HCT116 (cell line): Measurements from ENCODE around the gene CSTPP1. TPM values are rescaled to one million over a fixed set of nuclear protein-coding genes. Genes with fewer than 3 reads are reported as not detected.

Experiments used
- ATAC-seq: fragments of 200-7000 bp; cut with Tn5 transposase; 2 replicates; pipeline ENCODE4 v1.9.1; 2020; ENCODE audit warnings: mild to moderate bottlenecking, moderate library complexity
- BruUV-seq: library from RNA; stranded (reverse); fragments of 400-500 nt; replicated peaks from 2 replicates; lab custom pipeline; 2021; lab: Mats Ljungman, UMichigan
- CTCF ChIA-PET: fragments of 300-600 bp; sonication (Branson Sonifier 250); formaldehyde crosslinking; loops from one replicate; lab custom pipeline; 2021; ENCODE audit warnings: antibody characterized with exemption; lab: Charles Lee
- POLR2A ChIA-PET: fragments of 300-600, 350-600 bp; sonication (Branson Sonifier 250); formaldehyde crosslinking; loops from one replicate; lab custom pipeline; 2021; ENCODE audit warnings: antibody characterized with exemption; lab: Charles Lee
- RAD21 ChIA-PET, 2 experiments: fragments of 300-600 bp; sonication (Branson Sonifier 250); formaldehyde crosslinking; loops; one replicate each; lab custom pipeline; 2023; ENCODE audit warnings: low total read pairs in 2 of 2; ENCODE audit not compliant: uncharacterized antibody in 2 of 2, unreplicated experiment in 2 of 2, low non-redundant PET in 1 of 2; lab: Charles Lee
- DNase-seq: peaks from one replicate; pipeline ENCODE4 v3.0.0-alpha.2; 2010; ENCODE audit warnings: low read depth, low spot score
- H2AFZ ChIP-seq: fragments of 200-600 bp; shearing (Covaris generic), sonication (generic); 2 replicates; pipeline ENCODE4 v1.6.1; 2017; ENCODE audit warnings: low read depth, mixed run types, mixed read lengths, antibody characterized with exemption, low read length; ENCODE audit not compliant: poor library complexity, severe bottlenecking
- H3K27ac ChIP-seq: 2 replicates; pipeline ENCODE4 v1.5.1; 2012; ENCODE audit warnings: low read depth, low read length
- H3K27me3 ChIP-seq: fragments of 200-600 bp; sonication (generic); 2 replicates; pipeline ENCODE4 v1.6.1; 2016; ENCODE audit warnings: mixed run types, low read length, mixed read lengths; ENCODE audit not compliant: insufficient read depth
- H3K36me3 ChIP-seq, 2 experiments: fragments of 200-500 bp in 1 of 2; fragments of 200-600 bp in 1 of 2; sonication (Bioruptor generic) in 1 of 2; sonication (generic) in 1 of 2; 2 replicates each; pipeline versions ENCODE4 v1.5.1 to v1.6.1; 2014 to 2016; ENCODE audit warnings: low read length in 2 of 2, inconsistent platforms in 1 of 2, mixed read lengths in 1 of 2, mixed run types in 1 of 2; ENCODE audit not compliant: insufficient read depth in 2 of 2, control insufficient read depth in 1 of 2
- H3K4me1 ChIP-seq, 2 experiments: fragments of 200-600 bp in 1 of 2; sonication (generic) in 1 of 2; 2 replicates each; pipeline versions ENCODE4 v1.5.1 to v1.6.1; 2012 to 2017; ENCODE audit warnings: low read length in 2 of 2, inconsistent platforms in 1 of 2, mild to moderate bottlenecking in 1 of 2, mixed read lengths in 1 of 2, mixed run types in 1 of 2, moderate library complexity in 1 of 2; ENCODE audit not compliant: insufficient read depth in 2 of 2, control insufficient read depth in 1 of 2
- H3K4me2 ChIP-seq: fragments of 200-600 bp; sonication (generic); 2 replicates; pipeline ENCODE4 v1.6.1; 2017; ENCODE audit warnings: mixed run types, low read length, mixed read lengths
- H3K4me3 ChIP-seq, 2 experiments: fragments of 200-600 bp in 1 of 2; sonication (generic) in 1 of 2; replicated peaks in 1 of 2; 2 replicates each; pipeline ENCODE4 v1.5.1; 2011 to 2016; ENCODE audit warnings: low read length in 2 of 2, control low read depth in 1 of 2, low read depth in 1 of 2, mild to moderate bottlenecking in 1 of 2, mixed read lengths in 1 of 2, mixed run types in 1 of 2
- H3K79me2 ChIP-seq: fragments of 200-600 bp; sonication (generic); 2 replicates; pipeline ENCODE4 v1.6.1; 2017; ENCODE audit warnings: mild to moderate bottlenecking, mixed run types, low read length, moderate library complexity, mixed read lengths; ENCODE audit not compliant: insufficient read depth
- H3K9ac ChIP-seq: fragments of 200-600 bp; sonication (generic); 2 replicates; pipeline ENCODE4 v1.6.1; 2016; ENCODE audit warnings: low read length, mixed read lengths
- H3K9me2 ChIP-seq: fragments of 200-600 bp; sonication (generic), shearing (Covaris generic); 2 replicates; pipeline ENCODE4 v1.6.1; 2017; ENCODE audit warnings: mixed run types, mild to moderate bottlenecking, moderate library complexity; ENCODE audit not compliant: insufficient read depth
- H3K9me3 ChIP-seq, 2 experiments: fragments of 200-500 bp in 1 of 2; fragments of 200-600 bp in 1 of 2; sonication (Bioruptor generic) in 1 of 2; sonication (generic) in 1 of 2; 2 replicates each; pipeline ENCODE4 v1.6.1; 2014 to 2017; ENCODE audit warnings: low read length in 2 of 2, mixed read lengths in 2 of 2, inconsistent platforms in 1 of 2, low read depth in 1 of 2, mild to moderate bottlenecking in 1 of 2, mixed run types in 1 of 2, moderate library complexity in 1 of 2; ENCODE audit not compliant: control insufficient read depth in 1 of 2, insufficient read depth in 1 of 2
- H4K20me1 ChIP-seq: fragments of 200-600 bp; sonication (generic), shearing (Covaris generic); 2 replicates; pipeline ENCODE4 v1.6.1; 2017; ENCODE audit warnings: mixed run types, mild to moderate bottlenecking, moderate library complexity; ENCODE audit not compliant: insufficient read depth
- CEBPB ChIP-seq: IDR thresholded peaks from 2 replicates; pipeline ENCODE4 v1.6.1; 2012; ENCODE audit warnings: low read depth
- FOSL1 ChIP-seq: IDR thresholded peaks from 2 replicates; pipeline ENCODE4 v1.6.1; 2012; ENCODE audit warnings: low read depth
- JUND ChIP-seq: IDR thresholded peaks from 2 replicates; pipeline ENCODE4 v1.6.1; 2012
- POLR2A ChIP-seq: IDR thresholded peaks from 2 replicates; pipeline ENCODE4 v1.7.0; 2011; ENCODE audit warnings: borderline replicate concordance; ENCODE audit not compliant: insufficient read depth, insufficient read length; ENCODE audit errors: extremely low read depth
- POLR2AphosphoS5 ChIP-seq: IDR thresholded peaks from 2 replicates; pipeline ENCODE4 v1.6.1; 2011; ENCODE audit warnings: mild to moderate bottlenecking, low read depth, low read length, moderate library complexity
- SIN3A ChIP-seq: IDR thresholded peaks from 2 replicates; pipeline ENCODE4 v1.6.1; 2012; ENCODE audit warnings: low read depth
- SP1 ChIP-seq: IDR thresholded peaks from 2 replicates; pipeline ENCODE4 v1.6.1; 2012; ENCODE audit warnings: low read depth
- SRF ChIP-seq: IDR thresholded peaks from 2 replicates; pipeline ENCODE4 v1.6.1; 2012; ENCODE audit warnings: low read depth
- YY1 ChIP-seq: IDR thresholded peaks from 2 replicates; pipeline ENCODE4 v1.6.1; 2011; ENCODE audit warnings: low read length, low read depth, moderate library complexity, mild to moderate bottlenecking; ENCODE audit not compliant: insufficient replicate concordance; ENCODE audit errors: extremely low read depth
- intact Hi-C: fragments of 100-400 bp; cut with micrococcal nuclease; formaldehyde crosslinking; loops from 2 replicates; pipeline ENCODE4 v1.10.0; 2022
- total RNA-seq: library from RNA; stranded (reverse); gene quantifications from one replicate; pipeline ENCODE4 v1.2.1, GENCODE V29; 2021; ENCODE audit not compliant: unreplicated experiment
- TF ChIP-seq, protein P1 (sequence below): IDR thresholded peaks from 2 replicates; pipeline ENCODE4 v1.6.1; 2011; ENCODE audit warnings: mild to moderate bottlenecking, low read length, moderate library complexity; ENCODE audit not compliant: insufficient replicate concordance; ENCODE audit errors: extremely low read depth
- TF ChIP-seq, protein P2 (sequence below): IDR thresholded peaks from 2 replicates; pipeline ENCODE4 v1.6.1; 2012

Gene CSTPP1
- total RNA-seq, 1 experiment from 2014 or later = 24.7 TPM

DNA sequence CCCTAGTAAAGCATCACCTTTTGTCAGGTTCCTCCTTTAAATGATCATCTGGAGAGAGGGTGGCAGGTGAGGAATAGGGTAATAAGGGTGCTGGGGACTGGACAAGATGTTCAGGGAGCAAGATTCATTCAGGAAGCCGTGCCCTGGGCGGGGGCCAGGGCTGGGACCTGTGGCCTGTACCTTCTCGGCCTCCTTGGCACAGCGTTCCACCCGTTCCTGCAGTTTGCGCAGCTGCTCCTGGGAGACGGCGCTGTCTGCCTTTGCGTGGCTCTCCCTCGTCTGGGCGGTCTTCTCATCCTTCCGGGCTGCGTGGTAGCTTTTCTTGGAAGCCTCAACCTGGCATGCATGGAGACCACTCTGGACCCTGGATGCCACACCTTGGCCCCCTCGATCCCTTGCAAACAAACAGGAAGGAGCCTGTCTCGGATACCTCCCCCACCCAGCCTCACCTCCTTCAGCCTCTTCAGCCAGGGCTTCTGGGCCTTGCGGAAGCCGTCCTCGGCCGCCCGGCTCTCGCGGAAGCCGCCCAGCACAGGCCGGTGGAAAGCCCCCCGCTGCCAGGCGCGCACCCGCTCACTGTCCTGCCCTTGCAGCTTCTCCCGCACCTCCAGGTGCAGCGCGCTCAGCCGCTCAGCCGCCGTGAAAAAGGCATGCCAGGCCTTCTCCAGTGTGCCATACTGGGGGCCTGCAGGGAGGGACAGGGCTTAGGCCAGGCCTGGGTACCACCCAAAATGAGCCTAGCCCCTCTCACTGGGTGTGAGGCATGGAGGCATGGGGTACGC, 243.6 kb downstream of the CSTPP1 start:
- Histone ChIP-seq H4K20me1 (no peaks in the 10 kb centered on the region), H3K9me3 (no peaks in the 10 kb centered on the region)
- no peak for TF ChIP-seq FOSL1
- TF ChIP-seq, all 23 proteins: peak for 0
- no peak overlapping the region for H3K9ac ChIP-seq
- ChIA-PET RAD21 (no interaction called here), CTCF (interaction anchor here (0.8 to 2.7 kb wide), 6 partner anchors 10 to 175 kb away, joined by 3 to 10 read pairs (median 3); partner anchors contain the start of gene DDB2), POLR2A (no interaction called here)
- no peak overlapping the region for H3K4me2 ChIP-seq
- ATAC-seq (no peak), DNase-seq (no peak)
- H2AFZ ChIP-seq = no peak overlapping the region
- peaks cover 16 to 31% of the 10 kb centered on the region in 2 experiments; a peak in 3 of 4 replicates for H3K4me1 ChIP-seq
- intact Hi-C loops = no loop called here
- peaks cover 41% of the 10 kb centered on the region for H3K79me2 ChIP-seq
- H3K9me2 ChIP-seq = no peaks in the 10 kb centered on the region
- BruUV-seq = no TSS peak
- H3K36me3 ChIP-seq = peaks cover 0 to 3% of the 10 kb centered on the region in 2 experiments; a peak in 1 of 4 replicates
- H3K27ac ChIP-seq = no peak overlapping the region
- H3K4me3 ChIP-seq = no peak overlapping the region
- no peaks in the 10 kb centered on the region for H3K27me3 ChIP-seq

DNA sequence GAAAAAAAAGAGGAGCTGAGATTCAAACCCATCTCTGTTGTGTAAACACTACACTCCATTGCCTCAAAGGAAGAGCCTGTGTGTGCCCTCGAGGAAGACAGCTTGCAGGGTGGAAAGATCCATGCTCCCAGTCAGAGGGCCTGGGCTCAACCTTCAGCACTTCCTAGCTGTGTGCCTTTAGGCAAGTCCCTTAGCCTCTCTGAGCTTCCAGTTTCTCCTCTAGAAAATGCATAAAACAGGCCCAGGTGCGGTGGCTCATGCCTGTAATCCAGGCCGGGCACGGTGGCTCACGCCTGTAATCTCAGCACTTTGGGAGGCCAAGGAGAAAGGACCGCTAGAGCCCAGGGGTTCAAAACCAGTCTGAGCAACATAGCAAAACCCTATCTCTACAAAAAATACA, 244.7 kb downstream of the CSTPP1 start:
- no peak for ATAC-seq
- intact Hi-C loops = no loop called here
- H3K9ac ChIP-seq = no peak overlapping the region
- H3K79me2 ChIP-seq = peaks cover 37% of the 10 kb centered on the region
- H3K27ac ChIP-seq = no peak overlapping the region
- H4K20me1 ChIP-seq = no peaks in the 10 kb centered on the region
- H3K9me2 ChIP-seq = no peaks in the 10 kb centered on the region
- H3K27me3 ChIP-seq = no peaks in the 10 kb centered on the region
- H3K36me3 ChIP-seq = no peaks in the 10 kb centered on the region; a peak in 1 of 4 replicates
- ChIA-PET POLR2A (no interaction called here), CTCF (no interaction called here), RAD21 (no interaction called here)
- no TSS peak for BruUV-seq
- H3K4me3 ChIP-seq = no peak overlapping the region
- no peak overlapping the region for H3K4me2 ChIP-seq
- H3K4me1 ChIP-seq = peaks cover 12 to 28% of the 10 kb centered on the region in 2 experiments; a peak in 3 of 4 replicates
- H2AFZ ChIP-seq = no peak overlapping the region
- H3K9me3 ChIP-seq = no peaks in the 10 kb centered on the region
- no peak for DNase-seq
- TF ChIP-seq JUND (no peak), YY1 (no peak), POLR2A (no peak), CEBPB (no peak), POLR2AphosphoS5 (no peak), SRF (no peak), SP1 (no peak), FOSL1 (no peak), SIN3A (no peak)
- TF ChIP-seq, protein P1, sequence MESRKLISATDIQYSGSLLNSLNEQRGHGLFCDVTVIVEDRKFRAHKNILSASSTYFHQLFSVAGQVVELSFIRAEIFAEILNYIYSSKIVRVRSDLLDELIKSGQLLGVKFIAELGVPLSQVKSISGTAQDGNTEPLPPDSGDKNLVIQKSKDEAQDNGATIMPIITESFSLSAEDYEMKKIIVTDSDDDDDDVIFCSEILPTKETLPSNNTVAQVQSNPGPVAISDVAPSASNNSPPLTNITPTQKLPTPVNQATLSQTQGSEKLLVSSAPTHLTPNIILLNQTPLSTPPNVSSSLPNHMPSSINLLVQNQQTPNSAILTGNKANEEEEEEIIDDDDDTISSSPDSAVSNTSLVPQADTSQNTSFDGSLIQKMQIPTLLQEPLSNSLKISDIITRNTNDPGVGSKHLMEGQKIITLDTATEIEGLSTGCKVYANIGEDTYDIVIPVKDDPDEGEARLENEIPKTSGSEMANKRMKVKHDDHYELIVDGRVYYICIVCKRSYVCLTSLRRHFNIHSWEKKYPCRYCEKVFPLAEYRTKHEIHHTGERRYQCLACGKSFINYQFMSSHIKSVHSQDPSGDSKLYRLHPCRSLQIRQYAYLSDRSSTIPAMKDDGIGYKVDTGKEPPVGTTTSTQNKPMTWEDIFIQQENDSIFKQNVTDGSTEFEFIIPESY = no peak
- TF ChIP-seq, protein P2, sequence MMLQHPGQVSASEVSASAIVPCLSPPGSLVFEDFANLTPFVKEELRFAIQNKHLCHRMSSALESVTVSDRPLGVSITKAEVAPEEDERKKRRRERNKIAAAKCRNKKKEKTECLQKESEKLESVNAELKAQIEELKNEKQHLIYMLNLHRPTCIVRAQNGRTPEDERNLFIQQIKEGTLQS = no peak
